AG08395 (cell line): Measurements from ENCODE around the gene BCL11B.

ENCODE experiments used
- DNase-seq: peaks from one replicate; pipeline ENCODE4 v3.0.0; 2012; ENCODE audit warnings: mixed read lengths, low spot score

BCL11B gene

DNA sequence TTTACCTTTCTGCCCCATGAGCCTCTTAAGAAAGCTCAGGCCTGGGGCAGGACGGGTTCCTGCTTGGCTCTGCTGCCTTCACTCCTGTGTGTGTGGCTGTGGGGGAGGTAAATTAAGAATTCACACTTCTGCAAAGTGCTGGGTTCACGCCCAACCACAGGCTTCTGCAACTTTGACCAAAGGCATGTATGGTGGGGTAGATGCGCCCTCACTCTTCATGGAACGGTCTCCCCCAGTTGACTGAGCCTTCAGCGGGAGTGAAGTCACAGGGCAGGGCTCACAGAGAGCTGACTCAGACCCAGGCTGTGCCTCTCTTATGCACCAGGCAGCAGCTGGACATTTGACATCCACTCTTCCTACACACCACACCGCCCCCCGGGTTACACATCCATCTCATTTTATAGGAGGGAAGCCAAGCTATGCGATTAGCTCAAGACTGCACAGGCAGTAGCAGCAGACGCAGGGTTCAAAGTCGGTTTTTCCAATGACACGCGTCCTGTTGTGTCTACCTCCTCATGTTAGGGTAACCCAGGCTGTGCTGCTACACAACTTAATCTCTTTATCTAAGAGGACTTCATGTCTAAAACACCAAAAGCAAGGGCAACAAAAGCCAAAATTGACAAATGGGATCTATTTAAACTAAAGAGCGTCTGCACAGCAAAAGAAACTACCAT, 15.4 kb upstream of the BCL11B start:
- no peak for DNase-seq

- DNase-seq = no peak
Observed at GRCh38 chr14:99286761-99287160, 14.8 kb upstream of the BCL11B start.

GRCh38 chr14:99284254-99285004, 12.4 kb upstream of the BCL11B start:
- no peak for DNase-seq

- no peak for DNase-seq
Observed at GRCh38 chr14:99282261-99283050, 10.5 kb upstream of the BCL11B start.

DNA sequence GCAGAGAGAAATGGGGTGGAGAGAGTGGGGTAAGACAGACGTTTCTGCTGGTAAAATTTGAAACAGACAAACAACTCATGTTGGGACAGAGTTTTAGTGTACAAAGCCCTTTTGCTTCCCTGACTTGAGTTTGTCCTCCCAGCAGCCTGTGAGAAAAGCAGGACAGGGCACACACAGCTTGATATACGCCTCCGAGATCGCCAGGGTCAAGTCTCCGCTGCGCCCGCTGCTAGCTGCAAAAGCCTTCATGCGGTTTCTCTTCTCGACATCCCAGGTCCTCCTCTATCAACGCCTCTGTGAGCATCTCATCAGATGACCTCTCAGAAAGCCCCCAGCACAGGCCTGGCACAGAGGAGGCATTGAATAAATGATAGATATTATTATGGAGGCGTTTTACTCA, 9.4 kb upstream of the BCL11B start:
- DNase-seq = no peak

- no peak for DNase-seq
Observed at GRCh38 chr14:99280852-99281251, 8.9 kb upstream of the BCL11B start.

DNA sequence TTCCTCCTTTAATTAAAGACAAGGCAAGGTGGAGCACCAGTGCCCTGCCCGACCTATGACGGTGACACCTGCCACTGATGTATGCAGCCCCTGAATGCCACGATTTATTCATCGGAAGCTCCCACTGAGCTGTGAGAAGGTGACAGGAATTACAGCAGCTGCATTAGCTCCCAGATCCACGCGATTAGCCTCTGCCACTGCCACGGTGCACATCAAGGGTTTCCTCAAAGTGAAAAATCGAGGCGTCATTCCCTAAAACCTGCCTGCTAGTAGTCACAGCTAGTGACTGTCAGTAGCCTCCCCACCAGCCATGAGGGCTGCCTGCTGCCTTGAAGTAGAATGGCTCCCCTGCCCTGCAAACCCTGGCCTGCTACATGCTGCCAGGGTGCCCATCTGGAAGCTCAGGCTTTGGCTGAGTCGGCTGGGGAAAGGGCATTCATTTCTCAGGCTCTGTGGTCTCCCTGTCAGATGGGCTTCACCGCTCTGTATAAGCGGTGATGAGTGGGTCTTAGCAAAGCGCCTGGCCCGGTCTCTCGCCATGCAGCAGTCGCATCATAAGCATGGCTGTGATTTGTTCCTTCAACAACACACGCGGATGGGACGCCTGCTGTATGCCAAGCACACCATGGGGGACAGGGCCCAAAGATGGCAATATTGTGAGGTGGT, 8.2 kb upstream of the BCL11B start:
- no peak for DNase-seq

- no peak for DNase-seq
Observed at GRCh38 chr14:99278836-99279235, 6.8 kb upstream of the BCL11B start.

DNA sequence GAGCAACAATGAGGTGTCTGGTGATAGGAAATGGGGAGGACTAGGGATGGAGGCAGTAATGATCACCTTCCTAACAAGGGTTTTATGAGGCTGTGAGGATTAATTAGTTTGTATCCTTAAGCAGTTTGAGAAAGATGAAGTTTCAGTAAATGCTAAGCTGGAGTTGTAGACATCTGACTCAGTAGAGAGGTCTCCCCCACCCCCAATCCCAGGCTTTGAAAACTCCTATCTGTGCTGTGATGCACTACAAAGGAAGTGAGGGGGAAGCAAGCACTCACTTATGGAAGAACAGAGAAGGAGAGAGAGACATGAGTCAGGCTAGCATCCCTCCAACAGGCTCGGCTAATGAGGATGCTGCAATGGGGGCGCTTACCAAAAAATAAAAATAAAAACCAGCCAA, 5.5 kb upstream of the BCL11B start:
- no peak for DNase-seq

- DNase-seq = no peak
Observed at GRCh38 chr14:99276482-99276881, 4.5 kb upstream of the BCL11B start.

DNA sequence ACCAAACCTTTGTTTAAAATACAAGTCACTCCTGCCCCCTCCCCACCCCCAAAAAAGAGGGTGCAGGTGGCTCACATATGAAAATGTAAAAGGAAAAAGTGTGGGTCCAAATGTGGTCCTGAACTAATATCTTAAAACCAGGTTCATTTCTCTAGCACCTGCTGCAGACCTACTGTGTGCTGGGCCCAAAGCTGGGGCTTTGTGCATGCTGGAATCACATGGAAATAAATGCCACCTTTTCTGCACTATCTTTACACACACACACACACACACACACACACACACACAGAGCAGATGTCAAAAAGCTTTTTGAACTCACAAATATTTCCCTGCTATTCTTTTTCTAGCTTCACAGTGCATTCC, 3.2 kb upstream of the BCL11B start:
- no peak for DNase-seq

DNA sequence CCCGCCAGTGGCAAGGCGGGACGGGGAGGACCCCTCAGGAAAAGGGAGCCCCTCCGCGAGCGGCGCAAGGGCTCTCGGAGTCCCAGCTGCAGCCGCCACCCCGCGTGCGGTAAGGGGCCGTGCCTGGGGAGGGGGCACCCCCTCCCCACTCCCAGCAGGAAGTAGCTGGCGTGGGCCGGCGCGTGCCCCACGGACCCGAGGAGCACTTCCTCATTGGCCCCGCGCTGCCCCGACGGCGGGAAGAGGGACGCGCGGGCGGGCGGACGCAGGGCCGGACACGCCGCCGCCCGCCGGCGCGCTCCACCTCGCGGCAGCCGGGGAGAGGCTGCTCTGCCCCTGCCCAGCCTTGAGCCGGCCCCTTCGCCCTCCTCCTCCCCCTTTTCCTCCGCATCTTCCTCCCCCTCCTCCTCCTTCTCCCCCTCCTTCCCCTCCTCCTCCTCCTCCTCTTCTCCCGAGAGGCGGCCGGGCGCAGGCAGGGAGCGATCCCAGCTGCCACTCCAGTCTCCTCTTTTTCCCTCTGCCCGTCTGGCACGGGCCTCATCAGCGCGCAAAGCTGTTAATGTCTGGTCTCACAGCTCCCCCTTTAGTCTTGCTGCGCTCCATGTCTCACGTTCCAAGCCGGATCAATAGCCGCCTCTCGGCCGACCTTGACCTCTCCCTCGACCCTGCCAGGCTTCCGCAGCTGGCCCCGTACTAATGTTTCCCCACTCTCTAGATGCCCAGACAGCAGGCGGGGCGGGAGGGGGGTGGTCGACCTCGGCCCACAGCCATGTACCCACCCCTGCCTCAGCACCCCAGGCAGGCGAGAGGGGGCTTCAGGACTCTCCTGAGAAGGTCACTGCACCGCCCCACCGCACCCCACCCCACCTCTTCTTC, 2.6 kb upstream of the BCL11B start:
- DNase-seq = peak; percentile 88

DNA sequence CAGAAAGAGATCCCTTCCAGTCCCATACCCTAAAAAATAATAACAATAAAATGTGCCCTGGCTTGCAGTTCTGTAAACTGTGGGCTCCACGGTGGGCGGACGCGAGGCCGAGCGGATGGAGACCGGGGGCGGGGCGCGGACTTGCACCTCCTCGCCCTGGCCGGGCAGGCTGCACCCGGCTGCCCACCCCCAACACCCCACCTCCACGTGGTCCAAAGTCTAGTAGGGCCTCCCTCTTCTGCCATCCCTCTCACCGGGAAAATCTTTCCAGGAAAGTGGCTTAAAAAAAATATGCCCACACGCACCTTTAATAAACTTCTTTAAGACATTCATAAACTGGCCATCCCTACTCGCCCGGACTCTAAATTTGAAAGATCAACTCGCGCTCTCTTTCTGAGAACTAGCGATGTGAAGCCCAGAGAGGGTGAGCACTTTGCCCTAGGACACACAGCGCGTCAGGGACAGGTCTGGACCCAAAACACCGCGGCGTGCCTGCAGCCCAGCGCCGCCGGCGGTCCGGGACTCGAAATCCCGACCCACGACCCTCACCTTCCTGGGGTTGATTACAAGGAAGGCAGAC, 1.9 kb upstream of the BCL11B start:
- DNase-seq = no peak

- DNase-seq = no peak
Observed at GRCh38 chr14:99272899-99273765, 1.1 kb upstream of the BCL11B start.

GRCh38 chr14:99272632-99272898, 568 bp upstream of the BCL11B start:
- no peak for DNase-seq

- no peak for DNase-seq
Observed at GRCh38 chr14:99271221-99271941, 616 bp downstream of the BCL11B start.

DNA sequence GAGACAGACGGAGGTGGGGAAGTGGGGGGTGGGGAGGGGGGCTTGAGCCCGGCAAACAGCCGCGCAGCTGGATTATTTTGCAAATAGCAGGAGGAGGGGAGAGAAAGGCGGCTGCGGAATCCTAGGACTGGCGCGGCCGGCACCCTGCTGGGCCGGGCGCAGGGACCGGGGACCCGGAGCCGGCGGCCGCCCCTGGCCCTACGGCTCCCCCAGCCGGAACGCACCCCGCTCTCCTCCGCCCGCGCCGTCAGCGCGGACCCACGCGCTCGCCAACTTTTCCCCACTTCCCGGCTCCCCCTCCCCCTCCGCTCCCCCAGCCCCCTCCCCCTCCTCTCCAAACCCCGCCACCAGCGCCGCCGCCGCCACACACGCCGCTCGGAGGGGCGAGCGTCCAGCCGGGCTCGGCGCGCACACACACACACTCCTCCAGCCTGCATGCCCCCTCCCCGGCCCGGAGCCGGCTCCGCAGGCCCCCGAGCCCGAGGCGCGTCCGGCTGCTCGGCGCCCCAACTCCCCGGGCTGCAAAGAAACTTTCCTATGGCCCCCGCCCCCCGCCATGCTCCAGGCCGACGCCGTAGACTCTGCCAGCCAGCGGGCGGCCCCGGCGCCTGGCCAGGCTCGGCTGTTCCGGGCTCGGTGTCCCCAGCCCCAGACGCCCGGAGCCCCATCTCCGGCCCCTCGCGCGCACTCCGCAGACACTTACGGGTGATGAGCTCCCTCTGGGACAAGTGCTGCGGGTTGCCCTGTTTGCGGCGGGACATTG, 1.4 kb downstream of the BCL11B start:
- no peak for DNase-seq

DNA sequence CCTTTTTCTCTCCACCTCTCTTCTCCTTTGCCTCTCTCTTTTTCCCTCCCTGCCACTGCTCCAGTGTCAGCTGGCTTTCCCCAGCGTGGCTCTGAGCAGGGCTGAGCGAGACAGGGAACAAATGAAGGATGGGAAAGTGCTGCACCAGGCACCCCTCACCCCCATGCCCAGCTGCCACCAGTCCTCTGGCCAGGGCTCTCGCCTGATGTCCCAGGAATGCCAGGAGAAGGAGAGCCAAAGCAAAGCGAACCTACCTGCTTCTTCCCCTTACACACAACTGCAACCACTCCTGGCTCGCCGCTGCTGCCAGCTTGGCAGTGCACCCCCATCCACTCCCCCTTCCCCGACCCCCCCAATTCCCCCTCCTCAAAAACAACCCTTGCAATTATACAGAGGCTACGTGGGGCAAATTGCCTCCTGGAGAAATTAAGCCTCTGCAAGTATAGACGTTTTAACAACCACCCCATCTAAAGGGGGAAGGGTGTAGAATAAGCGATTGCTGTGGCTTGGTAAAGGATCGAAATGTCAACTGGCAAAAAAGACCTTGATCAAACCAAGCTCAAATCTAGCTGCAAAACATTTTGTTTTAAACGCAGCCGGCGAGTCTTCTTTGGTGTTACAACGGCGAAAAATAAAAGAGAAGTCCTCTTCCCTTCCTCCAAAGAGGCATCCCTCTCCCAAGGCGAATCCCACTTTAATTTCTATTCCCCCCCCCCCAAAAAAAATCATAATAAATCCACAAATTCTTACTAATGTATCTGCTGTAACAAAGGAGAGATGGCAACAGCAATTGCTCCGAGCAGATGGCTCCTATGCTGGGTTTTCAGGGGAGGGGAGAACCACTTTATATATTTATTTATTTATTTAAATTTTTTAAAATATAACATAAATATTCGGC, 2.9 kb downstream of the BCL11B start:
- no peak for DNase-seq
